Measurements from ENCODE around the gene MDK. TPM values are rescaled to one million over a fixed set of nuclear protein-coding genes. Genes with fewer than 3 reads are reported as not detected.
A peak's percentile ranks its signal among the peaks of the same experiment; 100 is the strongest.

Gene MDK
- total RNA-seq, 1 experiment from 2014 or later: 286 TPM

- ATAC-seq: no peak
- peaks cover 75% of the 10 kb centered on the region for H3K79me2 ChIP-seq (ENCODE audit: insufficient read depth, low read length)
- H3K27me3 ChIP-seq (ENCODE audit: insufficient read depth, low read length): no peaks in the 10 kb centered on the region
- no peaks in the 10 kb centered on the region for H3K9me2 ChIP-seq (ENCODE audit: insufficient read depth)
- BruUV-seq (replicated peaks): no TSS peak
- peaks cover 14 to 35% of the 10 kb centered on the region in 2 experiments; a peak in 3 of 4 replicates for H3K4me1 ChIP-seq (ENCODE audit: control insufficient read depth in 1 of 2, insufficient read depth in 2 of 2, low read length in 2 of 2)
- H3K9ac ChIP-seq (ENCODE audit: low read length): no peak overlapping the region
- ChIA-PET POLR2A (no interaction called here), CTCF (interaction anchor here (1.0 to 2.2 kb wide), 4 partner anchors 9 to 41 kb away, joined by 3 to 5 read pairs (median 3); partner anchors contain the start of gene CHRM4), RAD21 (ENCODE audit: low non-redundant PET in 1 of 2, low total read pairs in 2 of 2, uncharacterized antibody in 2 of 2, unreplicated experiment in 2 of 2) (no interaction called here)
- no peak overlapping the region for H3K4me3 ChIP-seq (replicated peaks in 1 of 2; ENCODE audit: low read depth in 1 of 2, low read length in 2 of 2)
- no peak overlapping the region for H3K4me2 ChIP-seq (ENCODE audit: low read length)
- 0 out of 4 replicates have a peak, but pooled peaks cover 0 to 2% of the 10 kb centered on the region in 2 experiments for H3K36me3 ChIP-seq (ENCODE audit: control insufficient read depth in 1 of 2, insufficient read depth in 2 of 2, low read length in 2 of 2)
- H3K9me3 ChIP-seq (ENCODE audit: control insufficient read depth in 1 of 2, insufficient read depth in 1 of 2, low read depth in 1 of 2, low read length in 2 of 2): no peaks in the 10 kb centered on the region
- peaks cover 7% of the 10 kb centered on the region; the same call in 1 of the 2 replicates for H4K20me1 ChIP-seq (ENCODE audit: insufficient read depth)
- no peak overlapping the region for H2AFZ ChIP-seq (ENCODE audit: low read depth, low read length, poor library complexity, severe bottlenecking)
- DNase-seq (ENCODE audit: low read depth, low spot score): no peak
- TF ChIP-seq POLR2AphosphoS5 (IDR thresholded peaks at IDR 0.05; ENCODE audit: low read depth, low read length) (no peak), POLR2A (IDR thresholded peaks at IDR 0.05; ENCODE audit: borderline replicate concordance, extremely low read depth, insufficient read depth, insufficient read length) (no peak), YY1 (IDR thresholded peaks at IDR 0.05; ENCODE audit: extremely low read depth, insufficient replicate concordance, low read depth, low read length) (no peak)
- no peak overlapping the region for H3K27ac ChIP-seq (ENCODE audit: low read depth, low read length)
- intact Hi-C loops (cut with micrococcal nuclease): no loop called here
Observed at GRCh38 chr11:46351148-46351547, 30.3 kb upstream of the MDK start.

- no peak overlapping the region for H3K9ac ChIP-seq (ENCODE audit: low read length)
- no peaks in the 10 kb centered on the region for H3K9me2 ChIP-seq (ENCODE audit: insufficient read depth)
- intact Hi-C loops (cut with micrococcal nuclease): no loop called here
- ChIA-PET CTCF (interaction anchor here (0.9 to 2.2 kb wide), 15 partner anchors 9 to 505 kb away, joined by 3 to 10 read pairs (median 4); partner anchors contain the start of gene CHRM4), POLR2A (no interaction called here), RAD21 (ENCODE audit: low non-redundant PET in 1 of 2, low total read pairs in 2 of 2, uncharacterized antibody in 2 of 2, unreplicated experiment in 2 of 2) (interaction anchor here in 1 of 2 experiments (0.6 kb wide), 1 partner anchor 37 kb away, joined by 4 read pairs; no protein-coding TSS in a partner anchor)
- no peak overlapping the region for H2AFZ ChIP-seq (ENCODE audit: low read depth, low read length, poor library complexity, severe bottlenecking)
- peaks cover 79% of the 10 kb centered on the region for H3K79me2 ChIP-seq (ENCODE audit: insufficient read depth, low read length)
- 0 out of 4 replicates have a peak, but pooled peaks cover 0 to 2% of the 10 kb centered on the region in 2 experiments for H3K36me3 ChIP-seq (ENCODE audit: control insufficient read depth in 1 of 2, insufficient read depth in 2 of 2, low read length in 2 of 2)
- peaks cover 13 to 32% of the 10 kb centered on the region in 2 experiments; a peak in 3 of 4 replicates for H3K4me1 ChIP-seq (ENCODE audit: control insufficient read depth in 1 of 2, insufficient read depth in 2 of 2, low read length in 2 of 2)
- no peak overlapping the region for H3K4me3 ChIP-seq (replicated peaks in 1 of 2; ENCODE audit: low read depth in 1 of 2, low read length in 2 of 2)
- H3K27ac ChIP-seq (ENCODE audit: low read depth, low read length): no peak overlapping the region
- DNase-seq (ENCODE audit: low read depth, low spot score) (no peak), ATAC-seq (no peak)
- peaks cover 7% of the 10 kb centered on the region; the same call in 1 of the 2 replicates for H4K20me1 ChIP-seq (ENCODE audit: insufficient read depth)
- H3K9me3 ChIP-seq (ENCODE audit: control insufficient read depth in 1 of 2, insufficient read depth in 1 of 2, low read depth in 1 of 2, low read length in 2 of 2): no peaks in the 10 kb centered on the region
- no TSS peak for BruUV-seq (replicated peaks)
- H3K27me3 ChIP-seq (ENCODE audit: insufficient read depth, low read length): no peaks in the 10 kb centered on the region
- H3K4me2 ChIP-seq (ENCODE audit: low read length): peak overlapping the region; percentile 25; the same call in 1 of the 2 replicates
- TF ChIP-seq YY1 (IDR thresholded peaks at IDR 0.05; ENCODE audit: extremely low read depth, insufficient replicate concordance, low read depth, low read length) (no peak), JUND (IDR thresholded peaks at IDR 0.05) (no peak), EZH2phosphoT487 (IDR thresholded peaks at IDR 0.05; ENCODE audit: borderline replicate concordance) (no peak), ELF1 (IDR thresholded peaks at IDR 0.05; ENCODE audit: borderline replicate concordance, low read depth) (no peak), EZH2 (IDR thresholded peaks at IDR 0.05) (no peak), FOSL1 (IDR thresholded peaks at IDR 0.05; ENCODE audit: low read depth) (no peak), SRF (IDR thresholded peaks at IDR 0.05; ENCODE audit: low read depth) (no peak), POLR2AphosphoS5 (IDR thresholded peaks at IDR 0.05; ENCODE audit: low read depth, low read length) (no peak), CEBPB (IDR thresholded peaks at IDR 0.05; ENCODE audit: low read depth) (no peak)
- TF ChIP-seq, protein P1, sequence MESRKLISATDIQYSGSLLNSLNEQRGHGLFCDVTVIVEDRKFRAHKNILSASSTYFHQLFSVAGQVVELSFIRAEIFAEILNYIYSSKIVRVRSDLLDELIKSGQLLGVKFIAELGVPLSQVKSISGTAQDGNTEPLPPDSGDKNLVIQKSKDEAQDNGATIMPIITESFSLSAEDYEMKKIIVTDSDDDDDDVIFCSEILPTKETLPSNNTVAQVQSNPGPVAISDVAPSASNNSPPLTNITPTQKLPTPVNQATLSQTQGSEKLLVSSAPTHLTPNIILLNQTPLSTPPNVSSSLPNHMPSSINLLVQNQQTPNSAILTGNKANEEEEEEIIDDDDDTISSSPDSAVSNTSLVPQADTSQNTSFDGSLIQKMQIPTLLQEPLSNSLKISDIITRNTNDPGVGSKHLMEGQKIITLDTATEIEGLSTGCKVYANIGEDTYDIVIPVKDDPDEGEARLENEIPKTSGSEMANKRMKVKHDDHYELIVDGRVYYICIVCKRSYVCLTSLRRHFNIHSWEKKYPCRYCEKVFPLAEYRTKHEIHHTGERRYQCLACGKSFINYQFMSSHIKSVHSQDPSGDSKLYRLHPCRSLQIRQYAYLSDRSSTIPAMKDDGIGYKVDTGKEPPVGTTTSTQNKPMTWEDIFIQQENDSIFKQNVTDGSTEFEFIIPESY (IDR thresholded peaks at IDR 0.05; ENCODE audit: extremely low read depth, insufficient replicate concordance, low read length): no peak
- TF ChIP-seq, protein P2, sequence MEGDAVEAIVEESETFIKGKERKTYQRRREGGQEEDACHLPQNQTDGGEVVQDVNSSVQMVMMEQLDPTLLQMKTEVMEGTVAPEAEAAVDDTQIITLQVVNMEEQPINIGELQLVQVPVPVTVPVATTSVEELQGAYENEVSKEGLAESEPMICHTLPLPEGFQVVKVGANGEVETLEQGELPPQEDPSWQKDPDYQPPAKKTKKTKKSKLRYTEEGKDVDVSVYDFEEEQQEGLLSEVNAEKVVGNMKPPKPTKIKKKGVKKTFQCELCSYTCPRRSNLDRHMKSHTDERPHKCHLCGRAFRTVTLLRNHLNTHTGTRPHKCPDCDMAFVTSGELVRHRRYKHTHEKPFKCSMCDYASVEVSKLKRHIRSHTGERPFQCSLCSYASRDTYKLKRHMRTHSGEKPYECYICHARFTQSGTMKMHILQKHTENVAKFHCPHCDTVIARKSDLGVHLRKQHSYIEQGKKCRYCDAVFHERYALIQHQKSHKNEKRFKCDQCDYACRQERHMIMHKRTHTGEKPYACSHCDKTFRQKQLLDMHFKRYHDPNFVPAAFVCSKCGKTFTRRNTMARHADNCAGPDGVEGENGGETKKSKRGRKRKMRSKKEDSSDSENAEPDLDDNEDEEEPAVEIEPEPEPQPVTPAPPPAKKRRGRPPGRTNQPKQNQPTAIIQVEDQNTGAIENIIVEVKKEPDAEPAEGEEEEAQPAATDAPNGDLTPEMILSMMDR (IDR thresholded peaks at IDR 0.05 in 2 of 3, conservative IDR thresholded peaks at IDR 0.05 in 1 of 3; ENCODE audit: borderline replicate concordance in 1 of 3, insufficient read depth in 1 of 3, low read depth in 2 of 3, low read length in 2 of 3): no peak
- TF ChIP-seq, protein P3, sequence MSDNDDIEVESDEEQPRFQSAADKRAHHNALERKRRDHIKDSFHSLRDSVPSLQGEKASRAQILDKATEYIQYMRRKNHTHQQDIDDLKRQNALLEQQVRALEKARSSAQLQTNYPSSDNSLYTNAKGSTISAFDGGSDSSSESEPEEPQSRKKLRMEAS (IDR thresholded peaks at IDR 0.05): no peak
Observed at GRCh38 chr11:46351606-46352005, 29.9 kb upstream of the MDK start.
